Transverse colon (tissue), 4 donors: ENCODE results near the gene PLPPR3. TPM values are rescaled to one million over a fixed set of nuclear protein-coding genes. Genes with fewer than 3 reads are reported as not detected.

Experiments
- DNase-seq: peaks from one replicate; pipeline ENCODE4 v3.0.0-alpha.2; 2019
- H3K27ac ChIP-seq, 4 donors: fragments of 200-600 bp; sonication (generic); 2 replicates each; pipeline ENCODE4 v1.5.1; 2016 to 2018; ENCODE audit warnings: inconsistent platforms in 4 of 4
- H3K27me3 ChIP-seq: fragments of 200-600 bp; sonication (generic); 2 replicates; pipeline ENCODE4 v1.5.1; 2017; ENCODE audit warnings: inconsistent platforms
- H3K36me3 ChIP-seq, 4 donors: fragments of 200-600 bp; sonication (generic); 2 replicates each; pipeline ENCODE4 v1.5.1; 2017 to 2019; ENCODE audit warnings: inconsistent platforms in 4 of 4
- H3K4me1 ChIP-seq, 4 donors: fragments of 200-600 bp; sonication (generic); 2 replicates each; pipeline ENCODE4 v1.5.1; 2017 to 2020; ENCODE audit warnings: inconsistent platforms in 4 of 4
- H3K4me3 ChIP-seq, 4 donors: fragments of 200-600 bp; sonication (generic); 1 replicate in 1 of 4; 2 replicates in 3 of 4; pipeline versions ENCODE4 v1.5.1 to v1.6.1; 2017 to 2019; ENCODE audit warnings: inconsistent platforms in 4 of 4
- H3K9me3 ChIP-seq, 2 donors: fragments of 200-600 bp; sonication (generic); 2 replicates each; pipeline ENCODE4 v1.5.1; 2017 to 2019; ENCODE audit warnings: inconsistent platforms in 2 of 2
- CTCF ChIP-seq, 5 experiments: fragments of 200-600 bp in 3 of 5; fragments of 450-650 bp in 2 of 5; sonication (generic) in 3 of 5; IDR thresholded peaks; 1 replicate in 2 of 5; 2 replicates in 3 of 5; pipeline ENCODE4 v1.5.1; 2016 to 2017; ENCODE audit warnings: antibody characterized with exemption in 5 of 5, inconsistent platforms in 3 of 5, mild to moderate bottlenecking in 2 of 5, moderate library complexity in 1 of 5
- EP300 ChIP-seq: sonication (generic); formaldehyde crosslinking; IDR thresholded peaks from one replicate; pipeline ENCODE4 v1.6.1; 2017; ENCODE audit warnings: antibody characterized with exemption, low read depth
- POLR2A ChIP-seq: fragments of 450-650 bp; IDR thresholded peaks from one replicate; pipeline ENCODE4 v1.6.1; 2016; ENCODE audit warnings: antibody characterized with exemption, mild to moderate bottlenecking, moderate library complexity
- POLR2AphosphoS5 ChIP-seq, 3 donors: sonication (generic); formaldehyde crosslinking; IDR thresholded peaks; one replicate each; pipeline ENCODE4 v1.6.1; 2016; ENCODE audit warnings: antibody characterized with exemption in 3 of 3
- WGBS, 2 donors: methylation state at CpG; one replicate each; pipeline ENCODE4 v1.1.5; 2018; ENCODE audit warnings: low coverage in 1 of 2; 5-methylcytosine and 5-hydroxymethylcytosine counted together
- in situ Hi-C, 4 donors: fragments of 200-750 bp; cut with MboI; loops; one replicate each; pipeline versions ENCODE4 v1.15.0 to v1.15.1; 2017; ENCODE audit warnings: low sequenced_read_pairs in 3 of 4, low pct_ligation_motif_present in 1 of 4, low pct_unique_long_range_greater_than_20kb in 1 of 4
- intact Hi-C: fragments of 100-400 bp; cut with DNase I; formaldehyde crosslinking; loops from one replicate; pipeline ENCODE4 v1.15.1; 2023; ENCODE audit warnings: low total_unique reads
- total RNA-seq, 4 donors: library from RNA; depleted of rRNA; stranded (reverse); fragments of >200 nt; gene quantifications; one replicate each; pipeline ENCODE4 v1.1.0, GENCODE V29; 2016

PLPPR3 gene
- total RNA-seq, 4 donors from 2014 or later: not detected

DNA sequence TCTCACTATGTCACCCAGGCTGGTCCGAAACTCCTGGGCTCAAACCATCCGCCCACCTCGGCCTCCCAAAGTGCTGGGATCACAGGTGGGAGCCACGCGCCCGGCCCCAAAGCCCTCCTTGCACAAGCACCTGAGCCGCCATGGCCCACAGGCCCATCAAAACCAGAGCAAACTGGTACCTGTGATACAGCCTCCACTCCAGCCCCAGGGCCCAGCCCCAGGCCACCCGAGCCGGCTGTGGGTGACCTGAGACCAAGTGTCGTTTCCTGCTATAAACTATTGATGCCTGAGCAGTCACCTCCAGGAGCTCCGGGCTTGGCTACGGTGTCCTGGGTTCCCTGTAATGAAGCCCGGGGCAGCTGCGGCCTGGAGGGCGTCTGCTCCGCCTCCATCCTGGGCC lies 34.2 kb downstream of the PLPPR3 start:
- intact Hi-C loops: no loop called here

GRCh38 chr19:784541-784940 lies 37.2 kb downstream of the PLPPR3 start:
- peaks cover 0 to 21% (median 9%) of the 10 kb centered on the region in 4 donors for H3K4me1 ChIP-seq
- DNase-seq: no peak
- in situ Hi-C loops (no loop called here), intact Hi-C loops (no loop called here)
- 50 to 71% methylated on average over 2 to 13 of the region's 13 CpGs for WGBS, 2 donors
- H3K27ac ChIP-seq: no peak overlapping the region
- TF ChIP-seq POLR2A: no peak
- no peak for TF ChIP-seq EP300
- no peak for TF ChIP-seq POLR2AphosphoS5 (IDR thresholded peaks at IDR 0.05)
- no peak for TF ChIP-seq CTCF (IDR thresholded peaks at IDR 0.05)
- H3K36me3 ChIP-seq: no peaks in the 10 kb centered on the region
- H3K9me3 ChIP-seq: no peaks in the 10 kb centered on the region
- no peak overlapping the region for H3K4me3 ChIP-seq
- H3K27me3 ChIP-seq: peaks cover 35% of the 10 kb centered on the region

More for the DNA sequence above, 34.2 kb downstream of the PLPPR3 start:
- in situ Hi-C loops: no loop called here
- DNase-seq: no peak
- Histone ChIP-seq H3K36me3 (no peaks in the 10 kb centered on the region), H3K4me1 (peaks cover 0 to 15% (median 6%) of the 10 kb centered on the region in 4 donors), H3K27ac (no peak overlapping the region), H3K27me3 (peaks cover 9% of the 10 kb centered on the region), H3K9me3 (no peaks in the 10 kb centered on the region), H3K4me3 (no peak overlapping the region)
- WGBS, 2 donors: 86% methylated on average over 16 of the region's 16 CpGs; no CpG with 5 or more reads in 1 of the 2 donors
- TF ChIP-seq POLR2A (no peak), POLR2AphosphoS5 (IDR thresholded peaks at IDR 0.05) (no peak), EP300 (no peak), CTCF (IDR thresholded peaks at IDR 0.05) (no peak)

DNA sequence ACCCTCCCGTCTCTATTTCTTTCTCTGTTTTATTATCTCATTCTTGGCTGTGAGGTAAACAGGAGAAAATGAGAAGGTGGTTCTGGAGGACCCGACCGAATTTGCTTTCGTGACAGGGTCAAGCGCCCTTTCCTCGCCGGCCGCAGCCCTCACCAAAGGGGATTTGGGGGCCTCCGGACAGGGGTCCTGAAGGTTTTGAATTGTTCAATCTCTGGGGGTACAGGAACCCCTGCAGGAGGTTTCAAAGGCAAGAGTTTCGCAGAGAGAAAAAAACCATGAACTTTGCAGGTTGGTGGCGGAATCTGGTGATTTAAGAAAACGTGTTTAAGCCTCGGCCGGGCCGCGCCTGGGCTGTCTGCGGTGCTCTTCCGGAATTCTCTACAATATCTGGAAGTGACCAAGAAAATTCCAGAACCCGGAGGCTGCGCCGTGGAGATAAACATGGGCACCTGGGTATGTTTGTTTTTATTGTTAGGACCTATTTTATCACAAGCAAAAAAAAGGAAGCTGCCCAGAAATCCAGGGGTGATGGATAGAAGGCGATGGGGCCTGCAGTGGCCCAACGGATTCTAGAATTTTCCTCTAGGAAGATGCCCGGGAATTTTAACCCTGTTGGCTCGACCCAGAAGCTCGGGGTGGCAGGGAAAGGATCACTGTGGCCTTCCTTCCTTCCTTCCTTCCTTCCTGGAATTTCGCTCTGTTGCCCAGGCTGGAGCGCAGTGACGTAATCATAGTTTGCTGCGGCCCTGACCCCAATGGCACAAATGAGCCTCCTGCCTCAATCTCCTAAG lies 38.7 kb downstream of the PLPPR3 start:
- intact Hi-C loops (no loop called here), in situ Hi-C loops (no loop called here)
- Histone ChIP-seq H3K27me3 (peaks cover 46% of the 10 kb centered on the region), H3K36me3 (no peaks in the 10 kb centered on the region), H3K4me1 (peaks cover 0 to 14% (median 6%) of the 10 kb centered on the region in 4 donors), H3K4me3 (peak overlapping the region in 1 of 4 donors; percentile 4), H3K27ac (peak overlapping the region in 3 of 4 donors; percentile 8 to 23 (median 11)), H3K9me3 (no peaks in the 10 kb centered on the region)
- TF ChIP-seq POLR2A (no peak), POLR2AphosphoS5 (IDR thresholded peaks at IDR 0.05) (no peak), CTCF (IDR thresholded peaks at IDR 0.05) (no peak), EP300 (no peak)
- no peak for DNase-seq
- WGBS, 2 donors: 53 to 54% methylated on average over 8 to 30 of the region's 30 CpGs

- peak overlapping the region in 1 of 4 donors; percentile 4 for H3K4me3 ChIP-seq
- peaks cover 0 to 14% (median 6%) of the 10 kb centered on the region in 4 donors for H3K4me1 ChIP-seq
- in situ Hi-C loops: no loop called here
- H3K27me3 ChIP-seq: peaks cover 46% of the 10 kb centered on the region
- TF ChIP-seq POLR2AphosphoS5 (IDR thresholded peaks at IDR 0.05) (no peak), CTCF (IDR thresholded peaks at IDR 0.05) (no peak), EP300 (no peak), POLR2A (no peak)
- H3K27ac ChIP-seq: peak overlapping the region in 3 of 4 donors; percentile 8 to 23 (median 11)
- WGBS, 2 donors: 7 to 29% methylated on average over 6 to 29 of the region's 29 CpGs
- no peaks in the 10 kb centered on the region for H3K36me3 ChIP-seq
- H3K9me3 ChIP-seq: no peaks in the 10 kb centered on the region
- no peak for DNase-seq
- intact Hi-C loops: no loop called here
Measured at GRCh38 chr19:782185-782877, 39.4 kb downstream of the PLPPR3 start.
